B cell (primary cell): Measurements from ENCODE around the gene ZNF296. TPM values are rescaled to one million over a fixed set of nuclear protein-coding genes. Genes with fewer than 3 reads are reported as not detected.

ENCODE experiments used
- ATAC-seq: fragments of 200-7000 bp; cut with Tn5 transposase; one replicate; pipeline ENCODE4 v1.10.0; 2021; ENCODE audit warnings: low read depth, mild to moderate bottlenecking, moderate number of reproducible peaks, moderate library complexity
- CTCF ChIA-PET: fragments of 350-600 bp; sonication (Branson Sonifier 250); formaldehyde crosslinking; loops from one replicate; lab custom pipeline; 2021; ENCODE audit warnings: antibody characterized with exemption, inconsistent platforms; lab: Charles Lee
- POLR2A ChIA-PET: fragments of 350-600 bp; sonication (Branson Sonifier 250); formaldehyde crosslinking; loops from one replicate; lab custom pipeline; 2021; ENCODE audit warnings: antibody characterized with exemption; lab: Charles Lee
- DNase-seq: peaks from one replicate; pipeline ENCODE4 v3.0.0; 2013
- H2AFZ ChIP-seq: 2 replicates; pipeline ENCODE4 v1.6.1; 2012; ENCODE audit warnings: mild to moderate bottlenecking, low read depth, low read length; ENCODE audit not compliant: insufficient read depth, poor library complexity, severe bottlenecking
- H3K27ac ChIP-seq, 2 donors: 1 replicate in 1 of 2; 2 replicates in 1 of 2; pipeline ENCODE4 v1.5.1; 2012 to 2013; ENCODE audit warnings: low read length in 2 of 2, mild to moderate bottlenecking in 2 of 2, moderate library complexity in 1 of 2
- H3K27me3 ChIP-seq, 4 experiments: fragments of 200-600 bp in 1 of 4; sonication (generic) in 1 of 4; replicated peaks in 1 of 4; 1 replicate in 2 of 4; 2 replicates in 2 of 4; pipeline versions ENCODE4 v1.6.1 to v1.7.0; 2013 to 2016; ENCODE audit warnings: low read length in 3 of 4, mild to moderate bottlenecking in 2 of 4, mixed read lengths in 1 of 4, moderate library complexity in 1 of 4; ENCODE audit not compliant: insufficient read depth in 4 of 4, control insufficient read depth in 3 of 4; ENCODE audit errors: control extremely low read depth in 1 of 4
- H3K36me3 ChIP-seq, 2 experiments: replicated peaks in 1 of 2; 1 replicate in 1 of 2; 2 replicates in 1 of 2; pipeline versions ENCODE4 v1.6.1 to v1.7.1; 2013; ENCODE audit warnings: low read length in 1 of 2; ENCODE audit not compliant: insufficient read depth in 2 of 2, control insufficient read depth in 1 of 2; ENCODE audit errors: control extremely low read depth in 1 of 2, extremely low read depth in 1 of 2
- H3K4me1 ChIP-seq, 2 donors: fragments of 200-600 bp in 1 of 2; sonication (generic) in 1 of 2; 1 replicate in 1 of 2; 2 replicates in 1 of 2; pipeline versions ENCODE4 v1.5.1 to v1.6.1; 2013 to 2017; ENCODE audit warnings: low read length in 2 of 2; ENCODE audit not compliant: control insufficient read depth in 2 of 2, insufficient read depth in 2 of 2
- H3K4me2 ChIP-seq: replicated peaks from 2 replicates; pipeline ENCODE3; 2012; ENCODE audit warnings: mild to moderate bottlenecking, low read depth, low read length; ENCODE audit not compliant: poor library complexity, severe bottlenecking
- H3K4me3 ChIP-seq, 5 experiments: fragments of 200-600 bp in 1 of 5; sonication (generic) in 1 of 5; 1 replicate in 3 of 5; 2 replicates in 2 of 5; pipeline versions ENCODE4 v1.5.1 to v1.7.0; 2011 to 2016; ENCODE audit warnings: low read length in 4 of 5, mild to moderate bottlenecking in 4 of 5, low read depth in 2 of 5, control low read depth in 1 of 5, moderate library complexity in 1 of 5; ENCODE audit not compliant: insufficient read depth in 1 of 5; ENCODE audit errors: control extremely low read depth in 1 of 5, extremely low read depth in 1 of 5
- H3K79me2 ChIP-seq: fragments of 200-600 bp; sonication (generic); one replicate; pipeline ENCODE4 v1.6.0; 2016; ENCODE audit warnings: low read length; ENCODE audit not compliant: control insufficient read depth, insufficient read depth
- H3K9ac ChIP-seq: fragments of 200-600 bp; sonication (generic); 2 replicates; pipeline ENCODE4 v1.6.1; 2017; ENCODE audit warnings: mild to moderate bottlenecking, low read length, moderate library complexity
- H3K9me3 ChIP-seq, 3 donors: one replicate each; pipeline versions ENCODE4 v1.6.1 to v1.7.1; 2013; ENCODE audit warnings: low read length in 2 of 3; ENCODE audit not compliant: control insufficient read depth in 2 of 3, insufficient read depth in 1 of 3; ENCODE audit errors: control extremely low read depth in 1 of 3
- H4K20me1 ChIP-seq: 2 replicates; pipeline ENCODE4 v1.6.0; 2012; ENCODE audit warnings: mild to moderate bottlenecking, low read length; ENCODE audit not compliant: insufficient read depth, control insufficient read depth, poor library complexity, severe bottlenecking
- H3K27ac Mint-ChIP-seq: one replicate; pipeline ENCODE4 v1.8.0; 2021; ENCODE audit warnings: mixed read lengths
- H3K27me3 Mint-ChIP-seq: one replicate; pipeline ENCODE4 v1.8.0; 2021; ENCODE audit warnings: mixed read lengths
- H3K4me1 Mint-ChIP-seq: one replicate; pipeline ENCODE4 v1.8.0; 2021; ENCODE audit warnings: mixed read lengths
- H3K4me3 Mint-ChIP-seq: one replicate; pipeline ENCODE4 v1.8.0; 2021; ENCODE audit warnings: mixed read lengths
- H3K9me3 Mint-ChIP-seq: one replicate; pipeline ENCODE4 v1.8.0; 2022; ENCODE audit warnings: mixed read lengths; ENCODE audit not compliant: insufficient read depth
- EZH2 ChIP-seq: IDR thresholded peaks from 2 replicates; pipeline ENCODE4 v1.6.1; 2012; ENCODE audit warnings: borderline replicate concordance, low read depth, mild to moderate bottlenecking, moderate library complexity, low read length; ENCODE audit not compliant: insufficient read depth, poor library complexity, severe bottlenecking
- WGBS: methylation state at CpG from one replicate; pipeline ENCODE4 v1.1.5; 2013; ENCODE audit warnings: missing lambda C conversion rate; ENCODE audit not compliant: insufficient coverage; 5-methylcytosine and 5-hydroxymethylcytosine counted together
- intact Hi-C: fragments of 100-400 bp; cut with micrococcal nuclease; formaldehyde crosslinking; loops from one replicate; pipeline ENCODE4 v1.10.0; 2022
- polyA plus RNA-seq: library from polyadenylated mRNA; depleted of rRNA; stranded (reverse); fragments of >200 nt; gene quantifications from 2 replicates; pipeline ENCODE4 v1.2.3, GENCODE V29; 2012
- total RNA-seq, 2 donors: library from RNA; stranded (reverse); fragments of 120-200 nt in 1 of 2; gene quantifications; 1 replicate in 1 of 2; 2 replicates in 1 of 2; pipeline versions ENCODE4 v1.2.3 to v1.2.4, GENCODE V29; 2013 to 2022
- TF ChIP-seq, protein P1 (sequence below): fragments of 200-600 bp; IDR thresholded peaks from one replicate; pipeline ENCODE4 v1.8.0; 2022; ENCODE audit warnings: antibody characterized with exemption, mild to moderate bottlenecking

ZNF296 gene
- total and polyA plus RNA-seq, 2 donors (not counting 1 experiment from before 2014, with no cell fraction given) = 21.9 to 30.2 TPM

- Mint-ChIP-seq H3K9me3 (no peaks in the 10 kb centered on the region), H3K27me3 (no peaks in the 10 kb centered on the region), H3K4me3 (peak overlapping the region; percentile 94), H3K4me1 (peaks cover 58% of the 10 kb centered on the region), H3K27ac (peak overlapping the region; percentile 96)
- peak overlapping the region; percentile 61 to 94 (median 93) for H3K4me3 ChIP-seq
- H3K4me1 ChIP-seq = peaks cover 37 to 63% of the 10 kb centered on the region in 2 donors
- 0% methylated on average over 19 of the region's 26 CpGs for WGBS
- TF ChIP-seq EZH2 = no peak
- TF ChIP-seq, protein P1, sequence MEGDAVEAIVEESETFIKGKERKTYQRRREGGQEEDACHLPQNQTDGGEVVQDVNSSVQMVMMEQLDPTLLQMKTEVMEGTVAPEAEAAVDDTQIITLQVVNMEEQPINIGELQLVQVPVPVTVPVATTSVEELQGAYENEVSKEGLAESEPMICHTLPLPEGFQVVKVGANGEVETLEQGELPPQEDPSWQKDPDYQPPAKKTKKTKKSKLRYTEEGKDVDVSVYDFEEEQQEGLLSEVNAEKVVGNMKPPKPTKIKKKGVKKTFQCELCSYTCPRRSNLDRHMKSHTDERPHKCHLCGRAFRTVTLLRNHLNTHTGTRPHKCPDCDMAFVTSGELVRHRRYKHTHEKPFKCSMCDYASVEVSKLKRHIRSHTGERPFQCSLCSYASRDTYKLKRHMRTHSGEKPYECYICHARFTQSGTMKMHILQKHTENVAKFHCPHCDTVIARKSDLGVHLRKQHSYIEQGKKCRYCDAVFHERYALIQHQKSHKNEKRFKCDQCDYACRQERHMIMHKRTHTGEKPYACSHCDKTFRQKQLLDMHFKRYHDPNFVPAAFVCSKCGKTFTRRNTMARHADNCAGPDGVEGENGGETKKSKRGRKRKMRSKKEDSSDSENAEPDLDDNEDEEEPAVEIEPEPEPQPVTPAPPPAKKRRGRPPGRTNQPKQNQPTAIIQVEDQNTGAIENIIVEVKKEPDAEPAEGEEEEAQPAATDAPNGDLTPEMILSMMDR = no peak
- POLR2A ChIA-PET = interaction anchor here (0.5 to 1.8 kb wide), 11 partner anchors 8 to 188 kb away, joined by 3 to 19 read pairs (median 6); partner anchors contain the start of genes BLOC1S3, CLASRP, PPP1R37 and RELB
- H3K27me3 ChIP-seq = no peaks in the 10 kb centered on the region
- H3K36me3 ChIP-seq = peaks cover 0 to 39% of the 10 kb centered on the region in 2 experiments
- CTCF ChIA-PET = interaction anchor here (0.7 to 2.2 kb wide), 10 partner anchors 10 to 121 kb away, joined by 3 to 24 read pairs (median 4); partner anchors contain the start of gene CLPTM1
- H4K20me1 ChIP-seq = peaks cover 67% of the 10 kb centered on the region
- peak; percentile 91 for DNase-seq
- peak overlapping the region; percentile 93 for H3K9ac ChIP-seq
- ATAC-seq = peak; percentile 75
- intact Hi-C loops = loop anchor here (1.0 to 5.0 kb wide), 6 partner anchors 17 to 323 kb away; partner anchors contain the start of genes BLOC1S3, RELB and TRAPPC6A
- peak overlapping the region; percentile 55 for H2AFZ ChIP-seq
- H3K4me2 ChIP-seq = peak overlapping the region; percentile 91
- H3K9me3 ChIP-seq = no peaks in the 10 kb centered on the region
- H3K27ac ChIP-seq = peak overlapping the region; percentile 81 to 87
- peaks cover 69% of the 10 kb centered on the region for H3K79me2 ChIP-seq
Measured at GRCh38 chr19:45075301-45076028, 813 bp downstream of the ZNF296 start.
